Spleen (tissue), 11 donors: ENCODE measurements around the gene LZIC. TPM values are rescaled to one million over a fixed set of nuclear protein-coding genes. Genes with fewer than 3 reads are reported as not detected.
A peak's percentile ranks its signal among the peaks of the same experiment; 100 is the strongest.

Experiments used
- DNase-seq: peaks from one replicate; pipeline ENCODE4 v3.0.0-alpha.2; 2020
- H3K27ac ChIP-seq, 8 donors: fragments of 200-600 bp; sonication (generic) in 7 of 8; 1 replicate in 4 of 8; 2 replicates in 4 of 8; pipeline versions ENCODE4 v1.5.0 to v1.8.0; 2016 to 2021; ENCODE audit warnings: inconsistent platforms in 4 of 8, mild to moderate bottlenecking in 4 of 8, moderate library complexity in 1 of 8
- H3K27me3 ChIP-seq, 7 donors: fragments of 200-600 bp; sonication (generic) in 6 of 7; replicated peaks in 1 of 7; 1 replicate in 4 of 7; 2 replicates in 3 of 7; pipeline versions ENCODE4 v1.5.0 to v1.8.0; 2016 to 2021; ENCODE audit warnings: inconsistent platforms in 3 of 7, mild to moderate bottlenecking in 1 of 7
- H3K36me3 ChIP-seq, 6 donors: fragments of 200-600 bp; sonication (generic) in 5 of 6; 1 replicate in 4 of 6; 2 replicates in 2 of 6; pipeline versions ENCODE4 v1.5.0 to v1.8.0; 2016 to 2021; ENCODE audit warnings: inconsistent platforms in 2 of 6
- H3K4me1 ChIP-seq, 6 donors: fragments of 200-600 bp; sonication (generic) in 5 of 6; 1 replicate in 3 of 6; 2 replicates in 3 of 6; pipeline versions ENCODE4 v1.5.0 to v1.8.0; 2016 to 2021; ENCODE audit warnings: inconsistent platforms in 3 of 6
- H3K4me3 ChIP-seq, 8 donors: fragments of 200-600 bp; sonication (generic) in 7 of 8; 1 replicate in 4 of 8; 2 replicates in 4 of 8; pipeline versions ENCODE4 v1.5.0 to v1.8.0; 2016 to 2021; ENCODE audit warnings: inconsistent platforms in 4 of 8, mild to moderate bottlenecking in 4 of 8, moderate library complexity in 2 of 8
- H3K9me3 ChIP-seq, 8 donors: fragments of 200-600 bp; sonication (generic) in 7 of 8; 1 replicate in 4 of 8; 2 replicates in 4 of 8; pipeline versions ENCODE4 v1.5.0 to v1.8.0; 2016 to 2021; ENCODE audit warnings: inconsistent platforms in 4 of 8
- CTCF ChIP-seq, 11 experiments: fragments of 200-600 bp in 7 of 11; fragments of 450-650 bp in 4 of 11; sonication (generic) in 4 of 11; IDR thresholded peaks in 8 of 11; conservative IDR thresholded peaks in 3 of 11; 1 replicate in 7 of 11; 2 replicates in 4 of 11; pipeline versions ENCODE4 v1.4.0 to v1.8.0; 2016 to 2021; ENCODE audit warnings: antibody characterized with exemption in 11 of 11, inconsistent platforms in 4 of 11, mild to moderate bottlenecking in 1 of 11
- POLR2A ChIP-seq, 3 donors: fragments of 450-650 bp; IDR thresholded peaks; one replicate each; pipeline ENCODE4 v1.5.1; 2017; ENCODE audit warnings: antibody characterized with exemption in 3 of 3, mild to moderate bottlenecking in 1 of 3
- POLR2AphosphoS5 ChIP-seq, 3 donors: sonication (generic); formaldehyde crosslinking; IDR thresholded peaks; one replicate each; pipeline ENCODE4 v1.5.1; 2017; ENCODE audit warnings: antibody characterized with exemption in 3 of 3
- WGBS, 5 donors: extraction: QIAGEN DNeasy Blood & Tissue Kit in 3 of 5; methylation state at CpG; one replicate each; pipeline versions ENCODE4 v1.1.5 to v1.1.7; 2013 to 2018; 5-methylcytosine and 5-hydroxymethylcytosine counted together
- intact Hi-C: fragments of 100-400 bp; cut with DNase I; formaldehyde crosslinking; loops from one replicate; pipeline ENCODE4 v1.15.0; 2023; ENCODE audit warnings: low total_unique reads
- polyA plus RNA-seq, 3 donors: library from polyadenylated mRNA; stranded (reverse); fragments of 200-250 nt; gene quantifications; one replicate each; pipeline ENCODE4 v1.2.1, GENCODE V29; 2013
- total RNA-seq, 7 donors: library from RNA; depleted of rRNA in 3 of 7; stranded (reverse); fragments of >200 nt in 3 of 7; fragmentation: NEBNext Ultra II Directional in 4 of 7; extraction: Animal tissue kit (Norgen Biotek cat#: 25700) in 4 of 7; gene quantifications; one replicate each; pipeline versions ENCODE4 v1.1.0 to v1.2.1, GENCODE V29; 2016 to 2021
- donor health status: healthy with polysubstance abuse.
- donor health status: DM: no; HTN: no; CAD: no; lungs with moderate emphysema.
- donor health status: DM: no; HTN: no; CAD: no.
- donor health status: Bipolar disorder and iron deficiency.
- donor health status: healthy.
- donor health status: DM: no; HTN: no; CAD: no.
- donor health status: DM: yes; HTN: yes; CAD: no.

The LZIC gene
- total and polyA plus RNA-seq, 10 donors: 9.9 to 24.3 (median 21.8) TPM

GRCh38 chr1:9908871-9909233, 34.3 kb downstream of the LZIC start:
- H3K4me3 ChIP-seq: peak overlapping the region in 3 of 8 donors; percentile 62 to 89 (median 80)
- H3K27ac ChIP-seq: peak overlapping the region in 2 of 8 donors; percentile 81 to 87
- TF ChIP-seq CTCF (IDR thresholded peaks at IDR 0.05 in 8 of 11, conservative IDR thresholded peaks at IDR 0.05 in 3 of 11) (no peak), POLR2A (IDR thresholded peaks at IDR 0.05) (no peak), POLR2AphosphoS5 (IDR thresholded peaks at IDR 0.05) (no peak)
- no peaks in the 10 kb centered on the region for H3K36me3 ChIP-seq
- 68 to 89% (median 81%) methylated on average over 4 of the region's 4 CpGs for WGBS, 5 donors
- no peaks in the 10 kb centered on the region for H3K9me3 ChIP-seq
- peaks cover 15 to 39% (median 22%) of the 10 kb centered on the region in 6 donors for H3K4me1 ChIP-seq
- intact Hi-C loops: no loop called here
- no peak for DNase-seq
- no peaks in the 10 kb centered on the region for H3K27me3 ChIP-seq

- DNase-seq: no peak
- no peak for TF ChIP-seq POLR2A (IDR thresholded peaks at IDR 0.05)
- no peak for TF ChIP-seq POLR2AphosphoS5 (IDR thresholded peaks at IDR 0.05)
- TF ChIP-seq CTCF (IDR thresholded peaks at IDR 0.05 in 8 of 11, conservative IDR thresholded peaks at IDR 0.05 in 3 of 11): no peak
- Histone ChIP-seq H3K4me1 (peaks cover 16 to 44% (median 23%) of the 10 kb centered on the region in 6 donors), H3K36me3 (no peaks in the 10 kb centered on the region), H3K4me3 (no peak overlapping the region), H3K9me3 (no peaks in the 10 kb centered on the region), H3K27ac (no peak overlapping the region), H3K27me3 (no peaks in the 10 kb centered on the region)
- intact Hi-C loops: no loop called here
- WGBS, 5 donors: 82 to 90% (median 86%) methylated on average over 5 of the region's 5 CpGs
Measured at GRCh38 chr1:9907441-9907840, 35.8 kb downstream of the LZIC start.

GRCh38 chr1:9906466-9906865, 36.7 kb downstream of the LZIC start:
- intact Hi-C loops: no loop called here
- no peak for DNase-seq
- WGBS, 5 donors: 90 to 95% (median 94%) methylated on average over 2 of the region's 2 CpGs
- Histone ChIP-seq H3K9me3 (no peaks in the 10 kb centered on the region), H3K27me3 (no peaks in the 10 kb centered on the region), H3K36me3 (no peaks in the 10 kb centered on the region), H3K4me1 (peaks cover 14 to 46% (median 27%) of the 10 kb centered on the region in 6 donors), H3K4me3 (no peak overlapping the region), H3K27ac (no peak overlapping the region)
- TF ChIP-seq POLR2A (IDR thresholded peaks at IDR 0.05) (no peak), CTCF (IDR thresholded peaks at IDR 0.05 in 8 of 11, conservative IDR thresholded peaks at IDR 0.05 in 3 of 11) (no peak), POLR2AphosphoS5 (IDR thresholded peaks at IDR 0.05) (no peak)

- no peak for DNase-seq
- Histone ChIP-seq H3K4me1 (peaks cover 9 to 53% (median 32%) of the 10 kb centered on the region in 6 donors), H3K4me3 (no peak overlapping the region), H3K36me3 (no peaks in the 10 kb centered on the region), H3K27me3 (no peaks in the 10 kb centered on the region), H3K9me3 (no peaks in the 10 kb centered on the region), H3K27ac (no peak overlapping the region)
- intact Hi-C loops: no loop called here
- TF ChIP-seq POLR2A (IDR thresholded peaks at IDR 0.05) (no peak), POLR2AphosphoS5 (IDR thresholded peaks at IDR 0.05) (no peak), CTCF (IDR thresholded peaks at IDR 0.05 in 8 of 11, conservative IDR thresholded peaks at IDR 0.05 in 3 of 11) (no peak)
- WGBS, 5 donors: 60 to 87% (median 81%) methylated on average over 4 of the region's 4 CpGs
Measured at GRCh38 chr1:9905010-9905409, 38.2 kb downstream of the LZIC start.
